Left colon (tissue), 2 donors: ENCODE measurements around the gene ABCG1. TPM values are rescaled to one million over a fixed set of nuclear protein-coding genes. Genes with fewer than 3 reads are reported as not detected.

ENCODE experiments used
- ATAC-seq: fragments of 200-7000 bp; cut with Tn5 transposase; one replicate; pipeline ENCODE4 v1.9.1; 2020; ENCODE audit warnings: mild to moderate bottlenecking, moderate library complexity
- DNase-seq, 2 donors: peaks; one replicate each; pipeline ENCODE4 v3.0.0-alpha.2; 2020
- intact Hi-C, 2 donors: fragments of 100-400 bp; cut with DNase I in 1 of 2; cut with micrococcal nuclease in 1 of 2; formaldehyde crosslinking; loops; one replicate each; pipeline versions ENCODE4 v1.11.2 to v1.14.0; 2022; cut with DNase I, micrococcal nuclease
- total RNA-seq, 2 donors: library from RNA; stranded (reverse); fragmentation: NEBNext Ultra II Directional; extraction: Animal tissue kit (Norgen Biotek cat#: 25700); gene quantifications; one replicate each; pipeline ENCODE4 v1.2.1, GENCODE V29; 2021
- donor health status: DM: no; HTN: no; CAD: no.
- donor health status: DM: yes; HTN: yes; CAD: no.

ABCG1 gene
- total RNA-seq, 2 donors from 2014 or later, result 17.0 to 86.9 TPM

- intact Hi-C loops, result no loop called here
- ATAC-seq, result no peak
- peak in 1 of 2 donors; percentile 24 for DNase-seq
Observed at GRCh38 chr21:42306366-42307035, 87.6 kb downstream of the ABCG1 start.

DNA sequence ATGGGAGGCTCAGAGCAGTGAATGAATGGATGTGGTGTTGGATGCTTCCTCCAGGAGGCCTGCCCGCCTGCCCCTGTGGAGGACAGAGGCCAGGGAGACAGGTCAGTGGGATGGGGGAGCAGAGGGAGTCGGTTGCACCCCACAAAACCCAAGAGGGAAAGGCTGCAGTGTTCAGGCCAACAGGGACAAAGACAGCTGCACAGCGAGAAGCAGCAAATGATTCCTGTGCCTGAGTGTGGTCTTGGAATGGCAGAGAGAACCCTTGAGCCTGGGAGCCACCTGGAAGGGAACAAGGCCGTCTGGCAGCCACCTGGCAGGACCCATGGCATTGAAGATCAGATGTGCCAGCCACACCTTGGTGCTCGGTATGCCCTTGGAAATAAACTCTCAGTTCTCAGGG, 88.2 kb downstream of the ABCG1 start:
- ATAC-seq, result no peak
- intact Hi-C loops, result no loop called here
- DNase-seq, result peak in 1 of 2 donors; percentile 19

DNA sequence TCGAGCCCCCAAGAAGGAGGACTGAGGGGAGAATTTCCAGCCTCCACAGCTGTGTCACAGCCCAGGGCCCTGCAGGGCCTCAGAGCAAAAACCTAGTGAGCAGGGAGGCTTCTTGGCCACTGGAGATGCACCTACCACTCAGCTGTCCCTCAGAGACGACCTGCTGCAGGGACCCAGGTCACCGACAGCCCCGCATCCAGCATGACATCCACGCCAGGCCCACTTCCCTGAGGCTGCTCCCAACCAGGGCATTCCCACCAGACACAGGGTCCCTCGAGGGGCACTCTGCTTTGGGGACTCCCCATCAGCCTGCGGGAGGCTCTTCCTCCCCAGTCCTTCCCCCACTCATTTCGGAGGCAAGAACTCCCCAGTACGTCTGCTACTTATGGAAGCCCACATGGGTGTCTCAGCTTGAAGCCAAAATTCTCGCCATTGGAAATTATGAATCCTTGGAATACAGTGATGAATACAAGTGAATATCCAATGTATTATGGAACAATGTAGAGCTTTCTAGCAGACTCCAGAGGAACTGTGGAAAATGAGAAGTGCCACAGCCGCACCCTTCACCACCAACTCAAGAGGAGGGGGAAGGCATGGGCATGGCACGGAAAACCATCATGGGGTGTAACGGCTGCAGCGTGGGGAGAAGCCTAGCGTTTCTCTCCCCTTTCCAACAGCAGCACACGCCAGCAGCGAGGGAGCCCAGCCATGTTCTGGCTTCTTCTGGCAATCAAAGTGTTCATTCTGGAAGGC, 89.4 kb downstream of the ABCG1 start:
- no peak for ATAC-seq
- no peak for DNase-seq
- intact Hi-C loops, result no loop called here

GRCh38 chr21:42308914-42309752, 90.2 kb downstream of the ABCG1 start:
- intact Hi-C loops, result no loop called here
- DNase-seq (peak in 1 of 2 donors; percentile 56), ATAC-seq (peak; percentile 27)

DNA sequence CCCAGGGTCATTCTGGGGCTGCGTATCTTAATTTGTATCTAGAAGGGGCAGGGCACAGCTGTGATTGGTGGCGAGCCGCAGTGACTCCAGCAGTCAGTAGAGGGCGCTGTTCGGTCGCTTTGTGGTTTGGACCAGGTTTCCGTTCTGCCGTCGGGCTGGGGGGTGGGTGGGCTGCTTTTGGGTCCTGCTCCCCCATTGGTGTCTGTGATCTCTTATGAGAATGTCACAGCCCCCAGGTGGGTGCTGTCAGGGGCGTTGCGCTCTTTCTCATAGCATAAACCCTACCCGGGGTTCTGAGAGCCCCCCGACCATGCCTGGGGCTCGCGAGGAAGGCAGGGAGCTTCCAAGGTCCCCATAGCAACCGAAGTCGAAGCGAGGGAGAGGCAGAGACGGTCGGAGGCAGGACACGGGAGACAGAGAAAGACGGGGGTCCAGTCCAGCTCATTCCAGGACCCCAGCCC, 90.8 kb downstream of the ABCG1 start:
- peak; percentile 57 to 80 for DNase-seq
- ATAC-seq, result peak; percentile 43
- intact Hi-C loops, result no loop called here

GRCh38 chr21:42310411-42311001, 91.6 kb downstream of the ABCG1 start:
- peak; percentile 14 for ATAC-seq
- intact Hi-C loops, result no loop called here
- DNase-seq, result peak; percentile 55 to 61

- intact Hi-C loops, result no loop called here
- DNase-seq, result peak in 1 of 2 donors; percentile 15
- no peak for ATAC-seq
Observed at GRCh38 chr21:42311160-42311559, 92.2 kb downstream of the ABCG1 start.

- ATAC-seq, result no peak
- intact Hi-C loops, result no loop called here
- peak in 1 of 2 donors; percentile 35 for DNase-seq
Observed at GRCh38 chr21:42311816-42312625, 93.1 kb downstream of the ABCG1 start.

GRCh38 chr21:42312626-42313104, 93.7 kb downstream of the ABCG1 start:
- peak; percentile 2 for ATAC-seq
- intact Hi-C loops, result no loop called here
- peak in 1 of 2 donors; percentile 50 for DNase-seq

- DNase-seq, result peak; percentile 75 to 78
- ATAC-seq, result peak; percentile 17
- intact Hi-C loops, result no loop called here
Observed at GRCh38 chr21:42313501-42313969, 94.6 kb downstream of the ABCG1 start.

DNA sequence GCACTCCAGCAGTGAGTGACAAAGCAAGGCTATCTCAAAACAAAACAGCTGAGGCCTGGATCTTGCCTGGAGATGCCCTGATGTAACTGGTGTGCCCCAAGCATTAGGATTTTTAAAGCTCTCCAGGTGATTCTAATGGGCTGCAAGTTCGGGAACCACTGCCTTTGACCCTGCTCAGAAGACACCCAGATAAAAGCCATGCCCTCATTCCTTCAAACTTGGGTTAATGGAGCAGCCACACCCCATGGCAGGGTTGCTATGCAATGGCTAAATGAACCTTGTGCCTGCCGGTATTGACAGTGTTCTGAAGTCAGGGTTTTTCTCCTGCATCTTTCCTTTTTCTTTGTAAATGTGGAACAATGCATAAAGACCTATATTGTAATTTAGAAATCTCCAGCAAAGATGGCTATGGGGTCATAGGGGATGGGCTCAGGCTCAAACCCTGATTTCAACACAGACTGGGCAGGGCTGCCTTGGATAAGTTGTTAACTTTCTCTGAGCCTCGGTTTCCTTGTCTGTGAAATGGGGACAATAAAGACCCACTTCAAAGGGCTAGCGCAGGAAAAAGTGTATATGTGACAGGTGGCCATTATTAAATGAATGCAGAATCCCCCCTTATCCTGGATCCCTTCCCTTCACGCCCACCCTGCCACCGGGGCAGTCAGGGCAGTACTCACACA, 95.8 kb downstream of the ABCG1 start:
- ATAC-seq (peak; percentile 22), DNase-seq (peak in 1 of 2 donors; percentile 53)
- intact Hi-C loops, result no loop called here

DNA sequence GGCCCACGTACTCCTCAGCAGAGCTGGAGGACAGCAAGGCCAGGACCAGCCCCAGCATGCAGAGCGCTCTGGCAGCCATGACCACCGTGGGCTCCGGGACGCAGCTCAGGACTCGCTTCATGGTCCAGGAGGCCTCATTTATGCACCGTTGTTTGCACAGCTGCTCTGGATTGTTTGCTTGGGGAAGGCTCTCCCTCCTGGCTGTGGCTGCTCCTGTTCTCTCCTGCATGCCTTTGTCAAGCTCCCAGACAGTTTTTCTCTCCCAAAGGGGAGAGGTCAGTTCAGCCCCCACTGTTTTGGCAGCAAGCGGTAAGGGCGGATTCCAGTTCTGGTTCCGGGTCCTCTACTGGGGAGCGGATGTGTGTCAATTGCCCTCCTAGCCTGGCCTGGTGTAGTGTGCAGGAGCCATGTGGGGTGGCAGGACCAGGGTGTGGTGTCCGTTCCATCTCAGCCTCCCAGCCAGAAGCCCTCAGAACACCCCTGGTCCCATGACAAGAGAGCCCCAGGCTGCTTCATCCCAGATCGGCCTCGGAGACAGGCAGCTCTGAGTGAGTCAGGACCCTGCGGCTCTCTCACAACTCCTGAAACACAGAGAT, 96.5 kb downstream of the ABCG1 start, which contains the start of gene TFF3:
TSS of gene TFF3 (minus strand) at position 114 of the 596 bp plus-strand sequence. CDS start at position 79, 35 bp downstream.
- intact Hi-C loops, result no loop called here
- peak; percentile 68 to 81 for DNase-seq
- peak; percentile 43 for ATAC-seq

DNA sequence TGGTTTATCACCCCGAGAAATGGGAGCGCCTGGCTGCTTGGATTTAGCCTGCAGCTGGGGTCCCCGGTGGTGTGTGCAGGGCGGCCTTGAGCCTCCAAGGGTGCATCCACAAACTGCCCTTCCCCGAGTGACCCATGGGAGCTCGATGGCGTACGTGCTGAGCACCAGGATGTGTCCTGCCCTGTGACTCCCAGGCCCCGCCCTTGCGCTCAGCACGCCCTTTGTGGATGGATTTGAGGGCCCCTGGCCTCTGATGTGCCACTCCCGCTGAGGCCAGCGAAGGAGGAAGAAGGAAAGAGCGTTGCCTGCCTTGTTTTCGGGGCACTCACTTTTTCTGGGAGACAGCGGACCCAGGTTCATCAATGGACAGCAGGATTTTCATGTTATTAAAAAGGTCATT, 98.0 kb downstream of the ABCG1 start:
- ATAC-seq (peak; percentile 73), DNase-seq (peak; percentile 89 to 93)
- intact Hi-C loops, result no loop called here

DNA sequence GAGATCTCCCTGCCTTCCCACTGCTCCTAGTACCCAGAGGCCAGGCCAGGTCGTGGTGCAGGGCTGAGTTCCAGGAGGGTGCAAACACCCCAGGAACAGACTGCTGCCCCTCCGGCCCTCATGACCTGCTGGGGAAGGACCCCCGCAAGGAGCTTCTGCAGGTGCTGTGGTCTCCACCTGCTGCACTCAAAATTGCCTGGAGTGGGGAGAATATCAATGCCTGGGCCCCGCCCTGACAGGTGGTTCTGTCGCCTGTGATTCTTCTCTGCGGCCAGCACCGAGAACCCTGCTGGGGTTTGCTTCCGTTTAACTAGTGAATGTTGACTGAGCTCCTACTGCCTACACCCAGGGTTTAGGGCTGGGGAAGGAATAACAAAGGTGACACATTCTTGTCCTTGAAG, 98.4 kb downstream of the ABCG1 start:
- peak; percentile 76 to 78 for DNase-seq
- peak; percentile 59 for ATAC-seq
- intact Hi-C loops, result no loop called here

- intact Hi-C loops, result no loop called here
- ATAC-seq (no peak), DNase-seq (no peak)
Observed at GRCh38 chr21:42317826-42318746, 99.1 kb downstream of the ABCG1 start.

DNA sequence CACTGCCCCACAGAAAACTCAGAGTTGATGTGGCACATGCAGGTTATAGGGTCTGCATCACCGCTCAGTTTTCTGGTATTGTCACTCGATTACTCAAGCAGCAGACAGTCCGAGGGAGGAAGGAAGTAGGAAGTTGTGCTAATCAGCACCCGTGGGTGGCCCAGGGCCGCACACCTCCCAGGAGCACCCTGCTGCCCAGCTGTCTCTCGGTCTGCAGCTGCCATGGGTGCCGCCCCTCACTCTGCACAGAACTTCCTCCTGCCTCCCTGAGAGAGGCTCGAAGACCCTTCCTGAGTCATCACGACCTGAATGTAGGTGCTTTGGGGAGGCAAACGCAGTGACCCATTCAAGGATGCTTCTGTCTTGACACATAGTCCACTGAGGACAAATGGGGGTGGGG, 100.4 kb downstream of the ABCG1 start:
- intact Hi-C loops, result no loop called here
- no peak for ATAC-seq
- peak; percentile 52 to 57 for DNase-seq
